NCI-H82 treated with DMSO at 0.1 percent for 48 hours (cell line): ENCODE results near the gene PHETA1.

Source experiments
- DNase-seq: peaks from one replicate; lab custom pipeline; 2025; ENCODE audit not compliant: unreplicated experiment; lab: John Stamatoyannopoulos, UW

PHETA1 gene, protein sequence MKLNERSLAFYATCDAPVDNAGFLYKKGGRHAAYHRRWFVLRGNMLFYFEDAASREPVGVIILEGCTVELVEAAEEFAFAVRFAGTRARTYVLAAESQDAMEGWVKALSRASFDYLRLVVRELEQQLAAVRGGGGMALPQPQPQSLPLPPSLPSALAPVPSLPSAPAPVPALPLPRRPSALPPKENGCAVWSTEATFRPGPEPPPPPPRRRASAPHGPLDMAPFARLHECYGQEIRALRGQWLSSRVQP

DNA sequence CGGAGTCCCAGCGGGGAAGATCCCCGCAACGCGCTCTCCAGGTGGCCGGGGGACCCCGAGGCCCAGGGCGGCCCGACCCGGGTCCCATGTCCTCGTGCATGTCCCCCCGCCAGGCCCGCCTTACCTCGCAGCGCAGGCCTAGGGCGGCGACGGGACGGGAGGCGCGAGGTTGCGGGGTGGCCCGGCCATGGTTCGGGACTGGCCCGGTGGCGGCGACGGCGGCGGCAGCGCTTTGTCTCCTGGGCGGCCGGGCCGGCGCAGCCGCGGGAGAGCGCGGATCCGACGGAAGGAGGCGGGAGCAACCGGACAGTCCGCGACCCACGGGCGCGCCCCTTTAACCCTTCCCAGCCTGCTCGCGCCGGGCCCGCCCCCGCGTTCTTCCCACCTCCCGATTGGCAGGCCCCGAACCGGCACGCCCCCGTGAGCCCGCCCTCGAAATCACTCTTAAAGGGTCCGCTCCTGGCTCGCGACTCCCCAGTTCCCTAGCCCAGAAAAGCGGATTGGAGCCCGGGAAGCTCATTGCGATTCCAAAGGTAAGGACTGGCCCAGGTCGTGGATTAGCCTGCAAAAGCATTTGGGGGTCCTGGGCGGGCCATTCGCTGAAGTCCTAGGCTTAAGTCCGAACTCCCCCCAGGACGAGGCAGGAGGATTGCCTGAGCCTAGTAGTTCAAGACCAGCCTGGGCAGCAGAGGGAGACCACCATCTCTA, at the start of gene PHETA1:
TSS of gene PHETA1 (minus strand) at position 308 of the 708 bp plus-strand sequence. CDS start 5,668 bp downstream, outside the sequence.
- DNase-seq: peak; percentile 69

DNA sequence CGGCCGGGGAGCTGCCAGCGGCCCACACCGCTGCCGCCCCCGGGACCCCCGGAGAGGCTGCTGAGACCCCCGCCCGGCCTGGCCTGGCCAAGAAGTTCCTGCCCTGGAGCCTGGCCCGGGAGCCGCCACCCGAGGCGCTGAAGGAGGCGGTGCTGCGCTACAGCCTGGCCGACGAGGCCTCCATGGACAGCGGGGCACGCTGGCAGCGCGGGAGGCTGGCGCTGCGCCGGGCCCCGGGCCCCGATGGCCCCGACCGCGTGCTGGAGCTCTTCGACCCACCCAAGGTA, 49.6 kb upstream of the PHETA1 start:
- DNase-seq: no peak

DNA sequence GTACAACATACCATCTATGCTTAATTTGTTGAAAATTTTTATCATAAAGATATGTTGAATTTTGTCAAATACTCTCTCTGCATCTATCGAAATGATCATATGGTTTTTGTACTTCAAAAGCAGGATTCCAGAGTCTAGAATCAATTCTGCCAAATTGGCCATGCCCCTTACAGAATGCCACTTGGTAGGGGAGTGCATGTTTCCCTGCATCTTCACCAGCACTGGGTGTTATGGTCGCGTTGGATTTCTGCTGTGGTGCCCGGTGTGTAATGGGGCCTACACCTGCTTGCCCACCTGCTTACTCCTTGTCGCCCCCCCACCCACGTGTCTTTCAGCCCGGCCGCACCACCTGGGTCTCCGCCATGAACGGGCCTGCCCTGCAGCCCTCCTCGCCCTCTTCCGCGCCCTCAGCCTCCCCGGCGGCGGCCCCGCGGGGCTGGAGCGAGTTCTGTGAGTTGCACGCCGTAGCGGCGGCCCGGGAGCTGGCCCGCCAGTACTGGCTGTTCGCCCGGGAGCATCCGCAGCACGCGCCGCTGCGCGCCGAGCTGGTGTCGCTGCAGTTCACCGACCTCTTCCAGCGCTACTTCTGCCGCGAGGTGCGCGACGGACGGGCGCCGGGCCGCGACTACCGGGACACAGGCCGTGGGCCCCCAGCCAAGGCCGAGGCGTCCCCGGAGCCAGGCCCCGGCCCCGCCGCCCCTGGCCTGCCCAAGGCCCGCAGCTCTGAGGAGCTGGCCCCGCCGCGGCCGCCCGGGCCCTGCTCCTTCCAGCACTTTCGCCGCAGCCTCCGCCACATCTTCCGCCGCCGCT, 49.1 kb upstream of the PHETA1 start:
- no peak for DNase-seq

DNA sequence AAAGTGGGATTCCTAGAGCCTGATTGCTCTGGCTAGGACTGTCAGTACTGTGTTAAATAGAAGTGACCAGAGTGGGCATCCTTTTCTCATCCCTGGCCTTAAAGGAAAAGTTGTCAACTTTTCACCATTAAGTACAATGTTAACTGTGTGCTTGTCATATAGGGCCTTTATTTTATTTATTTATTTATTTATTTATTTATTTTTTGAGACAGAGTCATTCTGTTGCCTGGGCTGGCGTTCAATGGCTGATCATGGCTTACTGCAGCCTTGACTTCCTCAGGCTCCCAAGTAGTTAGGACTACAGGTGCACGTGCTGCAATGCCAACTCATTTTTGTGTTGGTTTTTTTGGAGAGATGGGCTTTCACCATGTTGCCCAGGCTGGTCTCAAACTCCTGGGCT, 48.4 kb upstream of the PHETA1 start:
- no peak for DNase-seq

DNA sequence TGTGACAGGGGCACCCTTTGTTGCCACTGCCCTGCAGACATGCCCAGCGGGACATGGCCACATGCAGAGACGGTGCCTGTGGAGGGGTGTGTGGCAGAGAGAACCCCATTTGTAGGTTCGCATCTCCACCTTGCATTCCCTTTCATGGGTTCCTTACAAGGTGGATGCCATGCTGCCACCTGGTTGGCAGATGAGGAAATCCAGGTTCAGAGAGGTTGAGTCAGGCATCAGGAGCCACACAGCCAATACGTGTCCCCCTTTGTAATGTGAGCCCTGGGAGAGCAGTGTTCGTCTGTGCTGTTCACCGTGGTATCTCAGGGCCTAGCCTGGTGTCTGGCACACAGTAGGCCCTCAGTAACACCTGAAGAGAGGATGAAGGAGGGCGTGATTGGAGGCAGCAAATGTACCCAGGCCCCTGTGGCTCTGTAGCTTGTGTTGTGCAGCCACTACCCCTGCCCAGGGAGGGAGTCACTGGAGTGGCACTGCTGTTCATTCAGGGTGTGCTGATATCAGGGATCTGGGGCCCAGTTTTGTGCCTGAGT, 45.9 kb upstream of the PHETA1 start:
- no peak for DNase-seq

DNA sequence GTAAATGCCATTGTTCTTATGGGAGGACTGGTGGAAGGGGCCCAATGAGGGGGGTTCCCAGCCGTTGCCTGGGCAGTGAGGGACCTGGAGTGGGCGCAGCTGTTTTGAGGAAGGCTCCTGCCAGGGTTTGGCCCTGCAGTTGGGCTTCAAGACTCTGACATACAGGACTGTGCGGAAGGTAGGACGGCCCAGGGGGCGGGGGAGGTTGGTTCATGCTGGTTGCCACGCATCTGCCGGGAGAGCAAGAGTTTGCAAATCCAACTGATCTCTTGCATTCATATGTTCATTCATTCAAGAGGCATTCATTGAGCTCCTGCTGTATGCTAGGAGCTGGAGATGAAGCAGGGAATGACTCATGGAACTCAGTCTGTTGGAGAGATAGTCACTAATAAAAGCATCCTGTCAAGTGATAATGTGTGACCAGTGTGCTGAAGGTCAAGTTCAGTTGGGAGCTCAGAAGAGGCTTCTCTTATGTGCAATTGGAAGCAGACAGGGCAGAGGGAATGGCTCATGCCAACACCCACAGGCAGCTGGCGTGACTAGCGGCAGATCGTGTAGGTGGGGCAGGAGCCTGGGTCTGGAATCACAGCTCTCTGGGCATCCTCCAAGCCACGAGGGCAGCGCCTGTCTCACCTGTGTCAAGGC, 44.7 kb upstream of the PHETA1 start:
- DNase-seq: no peak

DNA sequence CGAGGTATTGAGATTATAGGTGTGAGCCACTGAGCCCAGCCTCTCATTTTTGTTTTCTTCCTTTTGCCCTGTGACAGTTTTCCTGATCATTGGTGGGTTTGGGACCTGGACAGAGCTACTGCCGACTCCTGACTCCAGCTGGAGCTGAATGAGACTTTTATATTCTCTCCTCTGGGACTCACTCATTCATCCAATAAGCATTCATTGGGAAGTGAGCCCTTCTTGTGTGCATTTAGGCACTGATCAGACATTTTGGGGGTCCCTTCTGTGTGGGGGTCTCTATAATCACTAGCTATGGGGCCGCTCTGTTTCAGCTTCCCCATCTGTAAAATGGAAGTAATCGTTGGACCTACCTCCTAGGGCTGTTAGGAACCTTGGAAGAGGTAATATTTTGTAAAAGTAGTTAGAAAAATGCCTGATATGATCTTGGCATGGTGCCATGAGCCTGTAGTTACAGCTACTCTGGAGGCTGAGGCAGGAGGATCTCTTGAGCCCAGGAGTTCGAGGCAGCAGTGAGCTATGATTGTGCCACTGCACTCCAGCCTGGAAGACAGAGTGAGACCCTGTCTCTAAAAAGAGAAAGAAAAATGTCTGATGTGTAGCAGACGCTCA, 44.0 kb upstream of the PHETA1 start:
- no peak for DNase-seq

DNA sequence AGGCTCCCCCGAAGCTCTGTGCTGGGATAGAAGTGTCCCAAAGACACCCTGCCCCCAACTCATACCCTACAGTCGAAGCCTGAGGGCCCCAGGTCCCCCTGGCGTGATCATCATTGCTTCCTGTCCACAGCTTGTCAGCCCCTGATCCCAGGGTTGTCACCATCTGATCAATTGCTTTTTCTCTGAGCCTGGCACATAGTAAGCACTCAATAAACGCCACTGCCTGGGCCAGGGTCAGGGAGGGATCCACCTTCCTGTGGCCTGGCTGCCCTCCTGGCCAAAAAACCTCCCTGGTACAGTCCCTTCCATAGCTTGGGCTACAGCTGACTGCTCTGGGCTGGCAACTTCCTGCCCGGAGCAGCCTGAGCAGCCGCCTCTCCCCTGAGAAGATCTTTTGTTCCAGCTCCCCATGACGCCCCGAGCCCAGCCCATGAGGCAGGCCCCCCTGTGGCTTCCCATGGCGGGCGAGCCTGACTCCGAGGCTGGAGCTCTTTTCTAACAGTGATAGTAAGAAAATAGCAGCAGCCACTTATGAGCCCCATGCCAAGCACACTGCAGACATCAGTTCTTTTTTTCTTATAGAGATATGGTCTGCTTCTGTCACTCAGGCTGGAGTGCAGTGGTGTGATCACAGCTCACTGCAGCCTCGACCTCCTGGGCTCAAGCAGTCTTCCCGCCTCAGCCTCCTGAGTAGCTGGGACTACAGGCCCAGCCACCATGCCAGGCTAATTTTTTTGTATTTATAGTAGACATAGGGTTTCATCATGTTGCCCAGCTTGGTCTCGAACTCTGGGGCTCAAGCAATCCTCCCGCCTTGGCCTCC, 43.3 kb upstream of the PHETA1 start:
- DNase-seq: no peak

DNA sequence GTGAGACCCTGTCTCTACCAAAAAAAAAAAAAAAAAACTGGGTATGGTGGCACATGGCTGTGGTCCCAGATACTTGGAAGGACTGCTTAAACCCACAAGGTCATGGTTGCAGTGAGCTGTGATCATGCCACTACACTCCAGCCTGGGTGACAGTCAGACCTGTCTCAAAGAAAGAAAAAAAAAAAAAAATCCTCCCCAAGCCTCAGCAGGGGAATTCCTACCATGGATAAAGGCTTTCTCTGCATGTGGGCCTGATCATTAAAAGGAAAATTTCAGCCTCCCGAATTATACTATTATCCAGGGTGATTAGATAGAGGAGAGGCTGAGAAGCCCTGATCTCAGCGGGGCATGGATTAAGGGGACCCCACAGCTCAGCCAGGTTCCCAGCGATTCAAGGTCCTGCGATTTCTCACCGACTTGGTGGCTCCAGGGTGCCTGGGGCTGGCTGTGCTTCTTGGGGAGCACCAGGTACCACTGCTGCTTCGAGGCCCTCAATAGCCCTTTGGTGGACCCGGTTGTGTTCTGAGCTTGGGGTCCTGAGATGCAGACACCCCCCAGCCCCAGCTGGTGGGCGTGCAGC, 42.4 kb upstream of the PHETA1 start:
- no peak for DNase-seq

DNA sequence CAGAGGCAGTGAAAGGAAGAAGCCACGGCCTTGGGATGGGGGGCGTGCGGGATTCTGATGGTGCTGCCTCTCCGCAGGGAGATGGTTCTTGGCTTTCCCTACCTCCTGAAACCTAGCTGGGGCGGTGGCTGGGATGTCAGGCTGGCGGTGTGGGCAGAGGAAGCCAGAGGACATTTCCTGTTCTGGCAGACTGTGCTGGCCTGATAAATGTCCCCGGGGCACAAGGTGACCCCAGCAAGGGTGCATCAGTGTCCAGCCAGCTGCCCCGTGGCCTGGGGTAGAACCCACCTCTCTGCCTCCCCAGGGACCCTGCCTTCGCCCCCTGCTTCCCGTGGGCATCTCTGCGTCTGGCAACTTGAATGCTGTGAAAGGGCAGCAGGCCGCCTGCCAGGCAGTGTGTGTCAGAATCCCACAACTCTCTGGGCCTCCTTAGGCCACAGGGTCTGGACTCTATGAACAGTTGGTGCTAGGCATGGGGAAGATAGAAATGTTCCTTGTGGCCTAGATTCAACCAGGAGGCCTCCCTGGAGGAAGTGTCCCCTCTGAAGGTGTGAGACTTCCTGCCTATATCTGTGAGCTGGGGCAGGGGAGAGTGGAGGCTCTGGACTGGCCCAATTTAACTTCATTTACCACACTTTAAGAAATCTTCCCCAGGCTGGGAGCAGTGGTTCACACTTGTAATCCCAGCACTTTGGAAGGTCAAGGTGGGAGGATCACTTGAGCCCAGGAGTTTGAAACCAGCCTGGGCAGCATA, 41.7 kb upstream of the PHETA1 start:
- no peak for DNase-seq

DNA sequence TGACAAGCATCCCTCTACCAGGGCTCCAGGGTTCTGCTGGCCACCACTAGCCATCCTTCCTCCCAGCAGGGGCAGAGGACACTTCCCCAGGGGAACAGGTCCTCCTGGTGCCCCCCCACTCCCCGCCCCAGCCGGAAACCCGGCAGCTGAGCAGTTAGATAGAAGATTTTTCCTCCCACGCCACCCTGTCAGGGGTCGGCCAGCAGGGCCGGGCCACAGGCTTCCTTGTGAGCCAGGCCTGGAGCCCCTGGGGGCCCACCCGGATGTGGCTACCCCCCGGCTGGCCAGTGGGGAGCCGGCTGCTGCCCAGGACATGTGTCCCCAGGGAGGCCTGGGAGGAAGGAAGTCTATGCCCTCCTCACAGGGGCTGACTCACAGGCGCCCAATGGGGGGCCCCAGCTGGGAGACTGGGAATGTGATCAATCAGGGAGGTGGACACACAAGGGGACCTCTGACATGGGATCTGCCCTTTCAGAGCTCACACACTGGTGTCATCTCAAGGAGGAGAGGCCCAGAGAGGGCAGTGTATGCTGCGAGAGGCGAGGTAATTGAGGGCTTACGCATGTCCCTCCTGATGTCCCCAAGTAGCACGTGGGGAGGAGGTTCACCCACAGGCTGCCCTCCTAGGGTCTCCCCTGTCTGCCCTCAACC, 41.0 kb upstream of the PHETA1 start:
- no peak for DNase-seq

DNA sequence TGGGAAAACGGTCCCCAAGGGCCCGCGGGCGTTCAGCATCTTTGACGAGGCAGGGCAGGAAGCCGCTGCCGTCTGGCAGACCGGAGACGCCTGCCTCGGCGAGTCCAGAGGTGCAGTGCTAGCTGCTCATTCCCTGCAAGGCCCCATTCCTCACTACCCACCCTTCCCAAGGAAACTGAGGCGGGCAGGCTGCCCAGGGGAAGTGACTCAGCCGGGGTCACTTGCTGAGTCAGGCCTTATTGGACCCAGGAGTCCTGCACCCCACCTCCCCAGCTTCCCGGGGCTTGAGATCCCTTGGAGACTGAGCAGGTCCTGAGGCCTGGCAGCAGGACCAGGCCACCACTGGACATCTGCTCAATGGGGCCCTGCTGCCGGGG, 40.5 kb upstream of the PHETA1 start:
- DNase-seq: no peak

DNA sequence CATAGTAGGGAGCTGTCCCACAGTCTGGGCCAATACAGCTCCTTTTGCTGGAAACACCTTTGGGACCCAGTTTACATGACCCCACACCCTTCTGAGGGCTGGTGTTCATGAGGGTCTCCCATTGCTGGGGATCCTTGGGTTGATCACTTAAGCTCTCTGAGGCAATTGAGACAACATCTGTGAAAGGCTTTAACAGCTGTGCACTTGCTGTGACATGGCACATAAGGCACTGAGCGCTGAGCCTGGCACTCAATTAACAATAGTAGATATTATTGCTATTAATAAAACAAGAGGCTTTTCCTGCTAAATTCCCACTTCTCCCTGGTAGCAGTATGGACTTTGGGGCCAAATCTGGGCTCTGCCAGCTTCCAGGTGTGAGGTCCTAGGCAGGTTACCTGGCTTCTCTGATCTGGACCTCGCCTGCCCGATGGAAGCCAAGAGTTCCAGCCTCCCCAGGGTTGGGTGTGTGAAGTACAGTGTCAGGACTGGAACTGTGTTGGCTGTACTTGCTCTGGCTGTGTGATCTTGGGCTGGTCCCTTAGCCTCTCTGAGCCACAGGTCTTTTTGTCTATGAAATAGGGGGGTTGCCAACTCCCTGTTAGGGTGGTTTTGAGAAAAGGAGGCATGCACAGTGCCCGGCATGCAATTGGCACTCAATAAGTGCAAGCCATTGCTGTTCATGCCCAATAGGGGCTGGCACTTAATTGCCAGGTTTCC, 39.9 kb upstream of the PHETA1 start:
- DNase-seq: no peak

DNA sequence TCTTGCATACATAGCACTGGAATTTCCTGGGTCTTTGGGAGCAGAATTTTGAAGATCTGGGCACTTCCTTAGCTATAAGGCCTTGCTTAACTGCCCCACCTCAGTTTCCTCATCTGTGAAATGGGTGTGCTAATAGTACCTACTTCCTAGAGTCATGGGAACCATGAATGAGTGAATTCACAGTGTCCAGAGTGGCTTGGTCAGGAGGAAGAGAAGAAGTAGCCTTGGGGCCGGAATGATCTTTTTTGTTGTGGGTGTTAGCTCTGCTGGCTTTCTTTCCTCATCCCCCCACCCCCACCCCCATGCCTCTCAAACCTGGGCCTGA, 39.2 kb upstream of the PHETA1 start:
- no peak for DNase-seq

DNA sequence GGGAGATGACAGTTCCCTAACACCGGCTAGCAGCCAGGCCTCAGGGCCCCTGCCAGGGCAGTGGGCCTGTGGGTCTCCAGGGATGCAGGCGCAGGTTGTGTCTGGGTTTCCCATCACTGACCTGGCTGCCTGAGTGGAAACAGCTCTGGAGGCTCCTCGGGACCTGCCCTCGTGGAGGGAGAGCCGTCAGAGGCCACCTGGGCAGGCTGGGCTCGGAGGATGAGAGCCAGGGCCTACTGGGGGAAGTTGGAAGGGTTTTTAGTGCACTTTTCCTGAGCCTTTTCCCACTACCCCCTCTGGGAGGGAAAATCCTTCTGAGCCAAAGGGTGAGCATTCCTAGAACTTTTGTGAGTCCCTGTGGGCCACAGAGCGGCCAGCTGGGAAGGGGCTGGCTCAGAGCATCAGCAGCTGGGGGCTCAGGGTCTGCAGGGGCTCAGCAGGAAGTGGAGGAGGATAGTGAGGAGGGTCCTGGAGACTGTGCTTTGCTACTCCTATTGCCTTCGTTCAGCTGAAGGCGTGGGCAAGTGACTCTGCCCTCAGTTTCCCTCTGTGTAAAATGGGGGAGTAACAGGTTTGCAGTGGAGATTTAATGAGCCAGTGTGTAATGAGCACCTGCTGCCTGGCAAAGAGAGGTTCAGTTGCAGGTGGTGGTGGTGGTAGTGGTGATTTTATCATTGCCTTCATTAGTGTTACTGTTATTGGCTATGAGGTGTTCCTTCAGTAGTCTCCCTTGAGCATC, 38.7 kb upstream of the PHETA1 start:
- DNase-seq: no peak

DNA sequence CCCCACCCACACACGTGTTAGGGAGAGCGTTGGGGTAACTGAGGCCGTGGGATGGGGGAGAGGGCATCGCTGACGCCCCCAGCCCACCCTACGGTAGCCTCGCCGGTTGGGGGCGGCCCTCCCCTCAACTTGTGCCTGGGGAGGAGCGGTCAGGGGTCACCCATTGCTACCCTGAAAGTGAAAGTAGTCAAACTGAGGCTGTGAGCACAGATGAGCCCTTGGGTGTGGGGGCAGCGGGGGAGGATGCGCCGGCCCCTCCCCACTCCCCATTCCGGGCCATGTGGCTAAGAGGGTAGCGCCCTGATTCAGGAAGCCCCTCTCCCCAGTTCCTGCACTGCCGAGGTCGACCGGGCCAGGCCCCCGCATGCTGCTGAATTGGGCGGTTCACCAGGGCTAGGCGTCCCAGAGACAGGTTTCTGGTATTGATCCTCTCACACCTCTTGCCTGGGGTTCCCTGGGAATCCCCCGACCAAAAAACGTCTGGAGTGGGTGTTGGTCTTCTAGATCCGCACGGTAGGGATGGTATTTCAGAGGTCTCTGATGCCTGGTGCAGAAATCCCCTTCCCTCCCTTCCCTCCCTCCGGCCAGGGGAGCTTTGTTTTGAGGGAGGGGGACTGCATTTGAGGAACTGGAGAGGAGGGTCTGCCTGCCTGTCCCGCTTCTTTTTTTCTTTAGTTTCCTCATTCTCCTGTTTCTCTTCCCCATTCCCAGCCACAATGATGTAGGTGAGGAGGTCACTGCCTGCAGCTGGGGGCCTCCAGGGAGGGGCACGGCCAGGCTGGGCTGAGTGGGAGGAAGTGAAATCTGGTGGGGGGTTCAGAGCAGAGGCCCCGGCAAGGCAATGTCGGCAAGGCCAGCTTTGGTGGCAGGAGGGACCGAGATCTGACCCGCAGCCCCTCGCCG, 37.8 kb upstream of the PHETA1 start:
- no peak for DNase-seq
